Neural progenitor cell (in vitro differentiated cells): Measurements from ENCODE around the gene MBD4. TPM values are rescaled to one million over a fixed set of nuclear protein-coding genes. Genes with fewer than 3 reads are reported as not detected.
"Not testable (repeated sequence)": the region's sequence is repeated elsewhere in the genome, so short reads cannot be mapped to it uniquely, and the experiment has no call there.

Source experiments
- DNase-seq: peaks from one replicate; pipeline ENCODE4 v3.0.0-alpha.2; 2016; ENCODE audit warnings: low spot score
- H2AFZ ChIP-seq: fragments of 200-600 bp; sonication (generic); replicated peaks from 2 replicates; pipeline ENCODE4 v1.6.1; 2016; ENCODE audit warnings: antibody characterized with exemption
- H3F3A ChIP-seq: fragments of 200-600 bp; sonication (generic); 2 replicates; pipeline ENCODE4 v1.6.1; 2016; ENCODE audit warnings: antibody characterized with exemption, low read depth
- H3K27ac ChIP-seq: fragments of 200-600 bp; sonication (generic); 2 replicates; pipeline ENCODE4 v1.5.1; 2016; ENCODE audit warnings: mild to moderate bottlenecking
- H3K27me3 ChIP-seq: fragments of 200-600 bp; sonication (generic); 2 replicates; pipeline ENCODE4 v1.6.1; 2016; ENCODE audit warnings: mild to moderate bottlenecking, moderate library complexity
- H3K36me3 ChIP-seq: fragments of 200-600 bp; sonication (generic); 2 replicates; pipeline ENCODE4 v1.5.1; 2016
- H3K4me1 ChIP-seq: fragments of 200-600 bp; sonication (generic); 2 replicates; pipeline ENCODE4 v1.6.1; 2016; ENCODE audit warnings: mixed run types
- H3K4me2 ChIP-seq: fragments of 200-600 bp; sonication (generic); 2 replicates; pipeline ENCODE4 v1.6.1; 2016
- H3K4me3 ChIP-seq: fragments of 200-600 bp; sonication (generic); 2 replicates; pipeline ENCODE4 v1.5.1; 2016
- H3K79me2 ChIP-seq: fragments of 200-600 bp; sonication (generic); 2 replicates; pipeline ENCODE4 v1.6.1; 2016; ENCODE audit warnings: low read depth
- H3K9ac ChIP-seq: fragments of 200-600 bp; sonication (generic); 2 replicates; pipeline ENCODE4 v1.6.1; 2016
- H3K9me3 ChIP-seq: fragments of 200-600 bp; sonication (generic); 2 replicates; pipeline ENCODE4 v1.5.1; 2016; ENCODE audit warnings: low read depth
- H4K20me1 ChIP-seq: fragments of 200-600 bp; sonication (generic); 2 replicates; pipeline ENCODE4 v1.6.1; 2016; ENCODE audit warnings: low read depth
- H3K27ac Mint-ChIP-seq: 3 replicates; pipeline ENCODE4 v1.8.0; 2021; ENCODE audit warnings: mixed read lengths
- H3K27me3 Mint-ChIP-seq: 2 replicates; pipeline ENCODE4 v1.8.0; 2022; ENCODE audit warnings: low read depth, mild to moderate bottlenecking, inconsistent platforms, moderate library complexity, mixed read lengths; ENCODE audit not compliant: insufficient read depth
- H3K36me3 Mint-ChIP-seq: 3 replicates; pipeline ENCODE4 v1.8.0; 2021; ENCODE audit warnings: mixed read lengths
- H3K4me1 Mint-ChIP-seq: 3 replicates; pipeline ENCODE4 v1.8.0; 2021; ENCODE audit warnings: mixed read lengths
- H3K4me3 Mint-ChIP-seq: 3 replicates; pipeline ENCODE4 v1.8.0; 2021; ENCODE audit warnings: mild to moderate bottlenecking, moderate library complexity, mixed read lengths
- H3K9me3 Mint-ChIP-seq: 3 replicates; pipeline ENCODE4 v1.8.0; 2020; ENCODE audit warnings: mixed read lengths
- CTCF ChIP-seq: fragments of 200-600 bp; sonication (generic); IDR thresholded peaks from 2 replicates; pipeline ENCODE4 v1.5.1; 2017; ENCODE audit warnings: antibody characterized with exemption, mild to moderate bottlenecking
- EZH2 ChIP-seq: fragments of 200-600 bp; sonication (generic); IDR thresholded peaks from 2 replicates; pipeline ENCODE4 v1.6.1; 2017; ENCODE audit warnings: antibody characterized with exemption, mild to moderate bottlenecking, moderate library complexity
- EZH2phosphoT487 ChIP-seq: fragments of 200-600 bp; sonication (generic); IDR thresholded peaks from 2 replicates; pipeline ENCODE4 v1.6.1; 2017; ENCODE audit warnings: antibody characterized with exemption
- total RNA-seq: library from RNA; depleted of rRNA; stranded (reverse); fragments of >200 nt; gene quantifications from 2 replicates; pipeline ENCODE4 v1.2.3, GENCODE V29; 2015; ENCODE audit warnings: low replicate concordance

Gene MBD4
- total RNA-seq, 1 donor from 2014 or later: 46.3 TPM

GRCh38 chr3:129398803-129399144 lies 41.0 kb downstream of the MBD4 start:
- Mint-ChIP-seq H3K36me3 (peaks cover 3% of the 10 kb centered on the region), H3K4me3 (peak overlapping the region; percentile 93), H3K9me3 (no peaks in the 10 kb centered on the region), H3K27ac (peak overlapping the region; percentile 100), H3K4me1 (peaks cover 24% of the 10 kb centered on the region), H3K27me3 (no peaks in the 10 kb centered on the region)
- Histone ChIP-seq H2AFZ (peak overlapping the region; percentile 99), H3F3A (no peaks in the 10 kb centered on the region), H3K27ac (peak overlapping the region; percentile 81), H3K79me2 (peaks cover 43% of the 10 kb centered on the region), H3K4me3 (peak overlapping the region; percentile 97), H3K9ac (peak overlapping the region; percentile 91), H3K4me1 (peaks cover 6% of the 10 kb centered on the region), H3K9me3 (no peaks in the 10 kb centered on the region), H3K4me2 (peak overlapping the region; percentile 89), H3K27me3 (no peaks in the 10 kb centered on the region), H3K36me3 (no peaks in the 10 kb centered on the region), H4K20me1 (peaks cover 24% of the 10 kb centered on the region)
- no peak for TF ChIP-seq CTCF
- no peak for TF ChIP-seq EZH2
- no peak for TF ChIP-seq EZH2phosphoT487
- DNase-seq: peak; percentile 52

GRCh38 chr3:129393760-129394564 lies 45.8 kb downstream of the MBD4 start:
- H3K27ac Mint-ChIP-seq: peak overlapping the region; percentile 2
- not testable (repeated sequence) for H3K27me3 Mint-ChIP-seq, H3K9ac ChIP-seq, H3K36me3 ChIP-seq, H3K4me2 ChIP-seq, H3K4me1 ChIP-seq, DNase-seq, H2AFZ ChIP-seq, H3F3A ChIP-seq, H3K4me3 ChIP-seq, H3K9me3 ChIP-seq, H3K9me3 Mint-ChIP-seq, H3K4me3 Mint-ChIP-seq, H3K27me3 ChIP-seq, H3K27ac ChIP-seq
- Histone ChIP-seq H3K79me2 (peaks cover 40% of the 10 kb centered on the region), H4K20me1 (peaks cover 22% of the 10 kb centered on the region)
- peaks cover 11% of the 10 kb centered on the region for H3K36me3 Mint-ChIP-seq
- H3K4me1 Mint-ChIP-seq: peaks cover 28% of the 10 kb centered on the region

- Mint-ChIP-seq H3K27ac (no peak overlapping the region), H3K27me3 (no peaks in the 10 kb centered on the region), H3K9me3 (no peaks in the 10 kb centered on the region), H3K4me3 (no peak overlapping the region), H3K36me3 (peaks cover 11% of the 10 kb centered on the region), H3K4me1 (peaks cover 29% of the 10 kb centered on the region)
- no peaks in the 10 kb centered on the region for H3K27me3 ChIP-seq
- H3K4me1 ChIP-seq: peaks cover 4% of the 10 kb centered on the region
- peaks cover 15% of the 10 kb centered on the region for H4K20me1 ChIP-seq
- H3K79me2 ChIP-seq: peaks cover 33% of the 10 kb centered on the region
- H3K4me3 ChIP-seq: no peak overlapping the region
- H3F3A ChIP-seq: no peaks in the 10 kb centered on the region
- H3K27ac ChIP-seq: no peak overlapping the region
- no peak for TF ChIP-seq EZH2
- no peak for TF ChIP-seq CTCF
- TF ChIP-seq EZH2phosphoT487: no peak
- H3K4me2 ChIP-seq: no peak overlapping the region
- no peaks in the 10 kb centered on the region for H3K9me3 ChIP-seq
- H2AFZ ChIP-seq: no peak overlapping the region
- H3K9ac ChIP-seq: no peak overlapping the region
- DNase-seq: no peak
- H3K36me3 ChIP-seq: no peaks in the 10 kb centered on the region
Measured at GRCh38 chr3:129393271-129393670, 46.5 kb downstream of the MBD4 start.

- H3K27ac ChIP-seq, H2AFZ ChIP-seq, H3K27me3 Mint-ChIP-seq, H3K4me2 ChIP-seq, DNase-seq, H3K27me3 ChIP-seq, H3K4me3 Mint-ChIP-seq, H3K4me3 ChIP-seq, H3K27ac Mint-ChIP-seq, H3K36me3 ChIP-seq, H3K9ac ChIP-seq, H3K9me3 Mint-ChIP-seq, H3F3A ChIP-seq, H3K9me3 ChIP-seq, H3K4me1 ChIP-seq, H4K20me1 ChIP-seq: not testable (repeated sequence)
- peaks cover 20% of the 10 kb centered on the region for H3K36me3 Mint-ChIP-seq
- peaks cover 25% of the 10 kb centered on the region for H3K4me1 Mint-ChIP-seq
- H3K79me2 ChIP-seq: peaks cover 23% of the 10 kb centered on the region
Measured at GRCh38 chr3:129392106-129392887, 47.5 kb downstream of the MBD4 start.

GRCh38 chr3:129391583-129391982 lies 48.2 kb downstream of the MBD4 start:
- not testable (repeated sequence) for H3K9me3 Mint-ChIP-seq, H3K27me3 ChIP-seq, H3K4me3 ChIP-seq, H3K4me3 Mint-ChIP-seq, H3F3A ChIP-seq, H3K9me3 ChIP-seq, H3K4me1 ChIP-seq, H3K27ac Mint-ChIP-seq, H4K20me1 ChIP-seq, H3K27me3 Mint-ChIP-seq, H3K9ac ChIP-seq, DNase-seq, H3K4me2 ChIP-seq, H2AFZ ChIP-seq, H3K36me3 ChIP-seq, H3K27ac ChIP-seq
- H3K36me3 Mint-ChIP-seq: peaks cover 27% of the 10 kb centered on the region
- H3K79me2 ChIP-seq: peaks cover 16% of the 10 kb centered on the region
- H3K4me1 Mint-ChIP-seq: peaks cover 24% of the 10 kb centered on the region
